HG02970 (cell line): Measurements from ENCODE around the gene IPO13.

ENCODE experiments used
- ATAC-seq: cut with Tn5 transposase; IDR thresholded peaks from one replicate; pipeline ENCODE4 v1.9.1; 2021; ENCODE audit warnings: mild to moderate bottlenecking, moderate library complexity, moderate number of reproducible peaks; ENCODE audit not compliant: unreplicated experiment, low FRiP score

The IPO13 gene

DNA sequence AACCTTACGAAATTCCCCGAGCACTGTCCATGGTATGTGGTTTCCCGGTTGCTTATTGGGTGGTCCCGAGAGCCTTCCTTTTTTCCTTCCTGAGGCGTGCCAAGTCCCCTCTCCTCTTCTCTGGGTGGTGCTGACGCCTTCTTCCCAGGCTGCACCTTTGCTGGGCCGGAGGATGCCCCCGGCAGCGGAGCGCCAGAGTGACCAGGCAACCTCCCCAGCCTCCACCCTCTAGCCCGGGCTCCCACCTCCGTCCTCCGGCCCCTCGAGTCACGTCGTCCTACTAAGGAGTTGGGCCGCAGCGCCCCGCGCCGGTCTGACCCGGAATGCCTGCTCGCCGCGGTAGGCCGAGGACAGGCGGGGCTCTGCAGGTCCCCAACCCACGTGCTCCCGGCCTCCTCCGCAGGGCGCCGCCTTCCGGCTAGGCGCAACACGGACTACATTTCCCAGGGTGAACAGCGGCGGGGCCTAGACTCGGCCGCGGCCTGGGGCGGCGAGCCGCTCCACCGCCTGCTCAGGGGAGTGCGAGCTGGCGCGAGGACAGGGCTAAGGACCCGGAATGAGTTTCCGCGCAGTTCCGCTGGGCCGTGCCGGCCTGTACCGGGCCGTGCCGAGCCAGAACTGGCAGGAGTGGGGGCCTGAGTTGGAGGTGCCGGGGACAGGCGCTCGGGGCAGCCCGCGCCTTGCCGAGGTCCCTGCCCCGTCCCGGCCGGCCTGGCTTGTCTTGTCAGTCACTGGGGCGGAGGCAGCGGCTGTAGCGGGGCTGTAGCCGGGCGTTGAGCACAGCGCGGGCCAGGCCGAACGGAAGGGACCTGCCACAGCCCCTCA is at the start of gene IPO13:
TSS of gene IPO13 (plus strand) at position 715 of the 825 bp plus-strand sequence. CDS start 651 bp downstream, outside the sequence.
- ATAC-seq = peak; percentile 93

DNA sequence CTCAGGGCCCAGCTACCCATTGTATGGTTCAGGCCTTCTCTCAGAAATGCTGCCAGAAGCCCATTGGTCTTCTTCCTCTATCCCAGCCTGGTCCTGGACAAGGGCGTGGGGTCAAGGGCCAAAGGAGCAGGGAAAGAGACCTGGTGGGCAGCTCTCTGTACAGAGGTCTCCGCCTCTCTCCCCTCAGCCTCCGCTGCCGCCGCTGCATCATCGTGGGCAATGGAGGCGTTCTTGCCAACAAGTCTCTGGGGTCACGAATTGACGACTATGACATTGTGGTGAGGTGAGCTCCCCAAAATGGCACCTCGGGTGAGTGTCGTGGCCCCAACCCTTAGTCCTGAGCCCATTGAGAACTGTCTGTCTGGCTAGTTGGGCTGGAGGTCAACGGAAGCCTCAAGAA is 47.8 kb upstream of the IPO13 start:
- no peak for ATAC-seq

GRCh38 chr1:43900386-43900785 is 46.4 kb upstream of the IPO13 start:
- no peak for ATAC-seq

DNA sequence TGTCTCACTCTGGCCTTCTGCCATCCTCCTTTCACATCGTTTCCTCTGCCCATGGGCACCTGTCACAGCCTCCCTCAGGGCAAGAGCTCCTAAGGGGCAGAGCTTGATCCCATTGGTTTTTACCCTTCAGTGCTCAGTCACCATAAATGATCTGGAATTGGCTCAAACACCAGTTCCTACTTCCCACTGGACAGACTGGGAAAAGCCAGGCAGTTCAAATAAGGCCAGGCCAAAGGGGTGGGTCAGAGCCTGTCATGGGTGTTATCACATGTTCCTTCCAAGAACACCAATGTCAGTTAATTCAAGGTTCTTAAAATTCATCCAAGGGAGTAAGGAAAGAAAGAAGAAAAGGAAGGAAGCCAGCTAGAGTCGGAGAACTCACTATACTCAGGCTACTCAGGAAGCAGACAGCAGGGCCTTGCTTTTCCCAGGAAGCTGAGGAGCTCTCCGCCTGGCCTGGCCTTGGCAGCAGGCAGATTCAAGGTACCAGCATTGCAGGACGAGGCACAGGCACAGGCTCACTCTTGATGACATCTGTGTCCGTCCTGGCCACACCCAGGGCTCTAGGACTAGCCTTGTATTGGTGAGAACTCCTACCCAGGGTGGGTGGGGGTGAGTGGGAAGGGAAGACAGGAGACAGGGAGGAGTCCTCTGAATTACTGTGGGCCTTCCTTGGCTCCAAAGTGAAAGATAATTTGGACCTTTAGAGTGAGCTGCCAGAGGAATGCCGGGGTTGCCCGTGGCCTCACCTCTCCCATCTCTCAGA is 45.4 kb upstream of the IPO13 start:
- ATAC-seq = no peak

- ATAC-seq = no peak
Observed at GRCh38 chr1:43902058-43902831, 44.5 kb upstream of the IPO13 start.

GRCh38 chr1:43904660-43905551 is 41.8 kb upstream of the IPO13 start:
- ATAC-seq = no peak

DNA sequence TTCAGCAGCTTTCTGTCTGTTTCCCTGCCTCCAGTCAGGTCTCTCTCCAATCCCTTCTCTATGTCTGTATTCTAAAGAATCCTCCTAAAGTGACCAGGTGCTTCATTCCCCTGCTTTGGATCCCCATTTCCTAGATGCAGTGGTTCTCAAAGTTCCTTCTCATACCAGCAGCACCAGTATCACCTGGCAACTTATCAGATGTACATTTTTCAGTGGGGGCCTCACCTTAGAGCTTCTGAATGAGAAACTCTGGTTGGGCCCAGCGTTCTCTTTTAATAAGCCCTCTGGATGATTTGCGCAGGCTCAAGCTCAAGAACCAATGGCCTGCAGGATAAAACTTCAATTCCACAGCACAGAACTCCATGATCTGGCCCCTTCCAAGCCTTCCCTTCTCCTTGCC is 38.5 kb upstream of the IPO13 start:
- ATAC-seq = no peak

- ATAC-seq = no peak
Observed at GRCh38 chr1:43908858-43909257, 37.9 kb upstream of the IPO13 start.

- no peak for ATAC-seq
Observed at GRCh38 chr1:43910343-43910742, 36.4 kb upstream of the IPO13 start.

DNA sequence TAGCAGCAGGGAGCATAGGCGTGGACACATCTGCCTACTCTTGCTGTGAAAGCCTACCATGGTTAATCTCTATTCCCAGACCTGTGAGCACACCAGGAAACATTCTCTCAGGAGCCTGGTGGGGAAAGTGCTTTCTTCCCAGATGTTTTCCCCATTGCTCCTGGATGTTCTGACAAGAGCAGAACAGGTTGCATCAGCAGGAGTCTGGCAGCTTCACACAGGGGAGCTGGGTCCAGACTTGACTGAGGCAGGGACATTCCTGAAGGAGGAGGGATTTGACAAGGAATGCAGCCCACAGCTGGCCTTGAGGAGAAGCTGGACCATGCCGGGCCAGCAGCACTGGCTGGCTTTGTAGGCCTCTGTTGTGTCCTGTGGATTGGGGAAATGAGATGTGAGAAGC is 34.1 kb upstream of the IPO13 start:
- no peak for ATAC-seq

DNA sequence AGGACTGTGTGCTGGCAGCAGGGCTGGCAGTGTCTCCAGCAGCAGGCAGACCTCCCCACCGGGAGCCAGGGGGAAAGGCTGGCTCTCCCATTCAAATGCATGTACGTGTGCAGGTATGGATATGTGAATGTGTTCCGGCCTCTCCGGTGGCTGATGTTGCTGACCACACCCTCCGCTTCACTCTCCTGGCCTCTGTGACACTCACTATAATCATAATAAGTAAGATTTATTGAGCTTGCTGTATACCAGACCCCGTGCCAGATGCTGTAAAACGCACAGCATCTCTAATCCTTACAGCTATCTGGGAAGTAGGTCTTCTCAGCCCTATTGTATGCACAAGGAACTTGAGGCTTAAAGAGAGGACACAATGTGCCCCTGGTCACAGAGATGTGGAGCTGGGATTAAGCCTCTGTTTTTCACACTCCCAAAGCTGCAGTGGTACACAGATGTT is 33.7 kb upstream of the IPO13 start:
- ATAC-seq = no peak

GRCh38 chr1:43913666-43914360 is 32.9 kb upstream of the IPO13 start:
- no peak for ATAC-seq

DNA sequence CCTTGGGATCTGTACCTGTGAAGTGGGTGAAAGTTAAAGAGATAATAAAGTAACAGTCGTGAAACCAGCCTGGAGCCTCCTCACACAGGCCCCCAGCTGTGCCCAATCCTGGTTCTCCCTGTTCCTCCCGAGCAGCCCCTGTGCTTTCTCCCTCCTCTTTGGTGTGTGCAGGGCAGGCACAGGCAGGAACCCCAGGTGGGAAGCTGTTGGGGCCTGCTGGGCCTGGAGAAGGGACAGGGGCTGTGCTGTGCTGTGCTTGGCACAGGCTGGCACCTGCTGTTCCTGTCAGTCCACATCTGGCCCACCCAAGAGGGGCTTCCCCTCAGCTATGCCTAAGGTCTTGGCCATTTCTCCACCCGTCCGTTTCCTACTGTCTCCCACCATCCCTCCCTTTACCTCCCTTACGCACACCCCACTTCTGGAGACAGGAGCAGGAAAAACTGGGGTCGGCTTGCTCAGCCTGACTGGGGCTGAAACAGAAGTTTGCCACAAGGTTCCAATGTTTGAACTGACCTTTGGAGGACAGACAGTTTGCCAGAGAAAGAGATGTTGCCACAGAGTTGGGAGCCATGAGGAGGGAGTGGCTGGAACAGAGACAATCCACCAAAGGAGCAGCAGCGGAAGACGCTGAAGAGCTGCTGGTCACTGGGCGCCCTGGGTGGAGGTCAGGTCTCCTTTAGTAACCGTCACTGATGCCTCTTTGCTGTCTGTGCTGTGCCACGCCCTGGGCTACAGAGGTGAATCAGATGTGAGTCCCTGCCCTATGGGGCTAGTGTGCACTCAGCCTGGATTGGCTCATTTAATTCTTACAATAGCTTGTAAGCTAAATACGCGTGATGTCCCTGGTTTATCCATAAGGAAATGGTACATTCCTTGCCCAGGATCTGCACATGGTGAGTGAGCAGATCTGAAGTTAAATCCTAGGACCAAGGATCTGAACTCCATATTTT is 31.9 kb upstream of the IPO13 start:
- ATAC-seq = no peak

GRCh38 chr1:43919906-43920305 is 26.8 kb upstream of the IPO13 start:
- no peak for ATAC-seq

DNA sequence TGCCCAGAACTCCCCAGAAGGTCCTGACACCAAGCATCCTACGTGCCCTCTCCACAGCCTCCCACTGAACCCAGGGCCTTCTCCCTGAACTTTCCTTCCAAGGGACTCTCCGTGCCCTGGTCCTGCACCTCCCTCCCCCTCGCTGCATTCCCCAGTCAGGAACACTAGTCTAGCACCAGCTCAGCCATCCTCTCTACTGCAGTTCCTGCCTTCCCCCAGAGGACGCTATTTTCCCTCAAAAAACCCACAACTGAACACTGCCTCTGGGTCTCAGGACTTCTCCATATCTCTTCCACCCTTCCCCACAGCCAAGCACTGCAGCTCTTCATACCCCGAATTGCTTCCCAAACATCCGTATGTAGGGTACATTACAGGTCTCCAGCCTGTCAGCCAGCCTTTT is 25.7 kb upstream of the IPO13 start:
- no peak for ATAC-seq

- no peak for ATAC-seq
Observed at GRCh38 chr1:43924516-43924915, 22.2 kb upstream of the IPO13 start.

GRCh38 chr1:43925846-43926245 is 20.9 kb upstream of the IPO13 start:
- no peak for ATAC-seq
